Cardiac muscle cell (in vitro differentiated cells and primary cell): ENCODE results near the gene SLFN5. TPM values are rescaled to one million over a fixed set of nuclear protein-coding genes. Genes with fewer than 3 reads are reported as not detected.

Experiments used
- DNase-seq, 2 donors: peaks; one replicate each; pipeline versions ENCODE4 v3.0.0 to v3.0.0-alpha.2; 2010 to 2017; ENCODE audit warnings: low read depth in 1 of 2, low spot score in 1 of 2
- H3K27ac ChIP-seq: fragments of 200-600 bp; sonication (generic); 2 replicates; pipeline ENCODE4 v1.5.1; 2016
- H3K27me3 ChIP-seq: fragments of 200-600 bp; sonication (generic); 2 replicates; pipeline ENCODE4 v1.6.0; 2016; ENCODE audit warnings: control low read depth
- H3K36me3 ChIP-seq: fragments of 200-600 bp; sonication (generic); 2 replicates; pipeline ENCODE4 v1.5.1; 2016; ENCODE audit warnings: control low read depth
- H3K4me1 ChIP-seq: fragments of 200-600 bp; sonication (generic); 2 replicates; pipeline ENCODE4 v1.8.1; 2017; ENCODE audit warnings: low read depth, mild to moderate bottlenecking, mixed run types
- H3K4me3 ChIP-seq: fragments of 200-600 bp; sonication (generic); 2 replicates; pipeline ENCODE4 v1.5.1; 2016; ENCODE audit warnings: mild to moderate bottlenecking
- H3K9me3 ChIP-seq: fragments of 200-600 bp; sonication (generic); 2 replicates; pipeline ENCODE4 v1.5.1; 2017; ENCODE audit warnings: low read depth, mild to moderate bottlenecking, control low read depth
- polyA plus RNA-seq: library from polyadenylated mRNA; unstranded; fragments of >200 nt; fragmentation: Nextera tagmentation; extraction: Ambion mirVana; gene quantifications from 2 replicates; pipeline ENCODE4 v1.2.1, GENCODE V29; 2016
- total RNA-seq: library from RNA; depleted of rRNA; stranded (reverse); fragments of >200 nt; gene quantifications from 2 replicates; pipeline ENCODE4 v1.2.3, GENCODE V29; 2016
- TF ChIP-seq, protein P1 (sequence below): IDR thresholded peaks from 2 replicates; pipeline ENCODE4 v1.5.1; 2012; ENCODE audit warnings: low read depth, mild to moderate bottlenecking, low read length

The SLFN5 gene
- total and polyA plus RNA-seq, 2 experiments from 2014 or later, result 2.7 to 8.3 TPM

DNA sequence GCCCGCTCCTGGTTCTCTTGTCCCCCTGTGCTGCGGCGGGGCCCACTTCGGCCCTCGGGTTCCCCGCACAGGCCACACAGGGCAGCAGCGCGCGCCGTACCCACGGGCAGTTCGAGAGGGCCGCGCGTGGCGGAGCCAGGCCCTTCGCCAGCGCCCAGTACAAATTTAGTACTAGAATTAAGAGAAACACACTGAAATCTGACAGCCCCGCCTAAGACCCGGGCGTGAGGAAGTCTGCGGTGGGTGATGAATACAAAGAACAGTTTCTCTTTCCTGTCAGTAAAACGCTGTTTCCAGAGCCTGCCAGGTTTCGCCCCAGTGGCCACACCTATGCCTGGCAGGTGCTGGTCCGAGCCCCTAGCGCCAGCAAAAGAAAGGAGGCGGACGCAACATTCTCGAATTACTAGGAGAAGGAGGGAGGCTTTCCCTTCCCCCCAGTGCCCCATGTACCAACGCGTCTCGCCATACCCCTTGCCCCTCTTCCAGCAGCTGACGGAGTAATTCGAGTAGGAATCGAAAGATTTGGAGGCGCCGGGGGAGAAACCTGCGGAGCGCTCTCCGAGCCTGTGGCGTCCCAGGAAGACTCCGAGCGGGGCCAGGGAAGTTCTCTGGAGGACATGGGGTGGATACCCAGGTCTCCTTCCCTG is 591 bp upstream of the SLFN5 start:
- Histone ChIP-seq H3K36me3 (no peaks in the 10 kb centered on the region), H3K27me3 (no peaks in the 10 kb centered on the region), H3K27ac (peak overlapping the region; percentile 92), H3K4me3 (peak overlapping the region; percentile 63), H3K4me1 (peaks cover 18% of the 10 kb centered on the region), H3K9me3 (no peaks in the 10 kb centered on the region)
- DNase-seq, result peak; percentile 40 to 73
- TF ChIP-seq, protein P1, sequence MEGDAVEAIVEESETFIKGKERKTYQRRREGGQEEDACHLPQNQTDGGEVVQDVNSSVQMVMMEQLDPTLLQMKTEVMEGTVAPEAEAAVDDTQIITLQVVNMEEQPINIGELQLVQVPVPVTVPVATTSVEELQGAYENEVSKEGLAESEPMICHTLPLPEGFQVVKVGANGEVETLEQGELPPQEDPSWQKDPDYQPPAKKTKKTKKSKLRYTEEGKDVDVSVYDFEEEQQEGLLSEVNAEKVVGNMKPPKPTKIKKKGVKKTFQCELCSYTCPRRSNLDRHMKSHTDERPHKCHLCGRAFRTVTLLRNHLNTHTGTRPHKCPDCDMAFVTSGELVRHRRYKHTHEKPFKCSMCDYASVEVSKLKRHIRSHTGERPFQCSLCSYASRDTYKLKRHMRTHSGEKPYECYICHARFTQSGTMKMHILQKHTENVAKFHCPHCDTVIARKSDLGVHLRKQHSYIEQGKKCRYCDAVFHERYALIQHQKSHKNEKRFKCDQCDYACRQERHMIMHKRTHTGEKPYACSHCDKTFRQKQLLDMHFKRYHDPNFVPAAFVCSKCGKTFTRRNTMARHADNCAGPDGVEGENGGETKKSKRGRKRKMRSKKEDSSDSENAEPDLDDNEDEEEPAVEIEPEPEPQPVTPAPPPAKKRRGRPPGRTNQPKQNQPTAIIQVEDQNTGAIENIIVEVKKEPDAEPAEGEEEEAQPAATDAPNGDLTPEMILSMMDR, result peak; percentile 7

DNA sequence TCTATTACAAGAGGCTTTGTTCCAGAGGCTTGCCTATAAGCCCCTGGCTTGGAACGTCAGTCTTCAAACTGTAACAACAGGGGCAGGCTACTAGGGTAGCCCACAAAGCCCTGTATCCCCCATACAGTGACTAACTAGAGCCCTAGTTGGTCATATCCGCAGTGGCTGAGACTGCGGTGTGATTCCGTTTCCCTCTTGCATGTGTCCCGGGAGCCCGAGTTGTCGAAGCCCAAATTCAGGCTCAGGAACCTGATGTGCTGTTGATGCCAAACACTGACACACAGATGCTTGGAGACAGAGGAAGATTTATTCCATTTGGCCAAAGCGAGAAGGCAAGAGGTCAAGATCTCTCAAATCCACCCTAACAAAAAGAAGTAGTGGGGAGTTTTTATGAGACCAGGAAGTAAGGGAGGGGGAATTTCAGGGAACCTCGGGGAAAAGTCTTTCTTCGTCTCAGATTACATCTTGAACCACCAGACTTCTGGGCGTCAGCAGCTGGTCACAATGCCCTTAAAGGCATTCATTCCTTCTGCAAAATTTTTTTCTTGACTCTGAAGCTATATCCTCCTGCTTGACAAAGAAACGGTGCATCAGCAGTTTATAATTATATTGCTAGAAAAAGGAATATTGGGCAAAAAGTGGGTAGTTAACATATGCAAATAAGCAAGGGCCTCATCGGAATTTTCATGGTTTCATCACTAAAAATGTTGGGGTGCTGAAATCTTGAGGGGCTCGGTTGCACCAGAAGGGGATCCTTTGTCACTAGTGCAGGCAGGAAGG is 879 bp downstream of the SLFN5 start:
- Histone ChIP-seq H3K9me3 (no peaks in the 10 kb centered on the region), H3K4me3 (peak overlapping the region; percentile 63), H3K36me3 (no peaks in the 10 kb centered on the region), H3K27me3 (no peaks in the 10 kb centered on the region), H3K4me1 (peaks cover 18% of the 10 kb centered on the region), H3K27ac (peak overlapping the region; percentile 92)
- DNase-seq, result peak; percentile 38 to 63
- TF ChIP-seq, protein P1, result no peak

DNA sequence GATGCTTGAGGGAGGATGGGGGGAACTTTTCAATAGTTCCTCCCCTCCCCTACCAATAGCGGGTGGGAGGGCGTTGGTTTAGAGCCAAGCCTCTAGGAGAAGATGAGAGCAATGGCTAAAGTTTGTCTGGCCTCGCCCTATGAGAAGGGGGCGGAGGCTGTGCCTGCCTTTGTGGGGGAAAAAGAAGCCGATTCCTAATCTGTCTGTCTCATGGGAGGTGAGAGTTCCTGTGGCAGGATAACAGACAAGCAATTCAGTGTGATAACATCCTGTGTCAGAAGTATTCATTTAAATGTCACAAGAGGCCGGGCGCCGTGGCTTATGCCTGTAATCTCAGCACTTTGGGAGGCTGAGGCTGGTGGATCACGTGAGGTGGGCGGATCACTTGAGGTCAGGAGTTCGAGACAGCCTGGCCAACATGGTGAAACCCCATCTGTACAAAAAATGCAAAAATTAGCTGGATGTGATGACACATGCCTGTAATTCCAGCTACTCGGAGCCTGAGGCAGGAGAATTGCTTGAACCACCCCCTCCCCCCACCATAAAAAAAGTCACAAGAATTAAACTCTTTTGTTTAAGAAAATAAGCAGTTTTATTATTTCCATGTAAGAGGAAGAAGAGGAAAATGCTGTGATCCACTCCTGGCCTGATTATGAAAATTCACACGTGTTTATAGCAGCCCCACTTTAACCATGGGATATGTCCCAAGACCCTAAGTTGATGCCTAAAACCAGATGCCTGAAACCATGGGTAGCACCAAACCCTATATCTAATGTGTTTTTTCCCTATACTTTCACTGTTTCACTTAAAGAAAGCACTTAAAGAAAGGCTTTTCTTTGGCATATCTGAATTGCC is 1.7 kb downstream of the SLFN5 start:
- TF ChIP-seq, protein P1, result no peak
- Histone ChIP-seq H3K4me1 (peaks cover 18% of the 10 kb centered on the region), H3K27me3 (no peaks in the 10 kb centered on the region), H3K4me3 (peak overlapping the region; percentile 63), H3K36me3 (no peaks in the 10 kb centered on the region), H3K27ac (no peak overlapping the region), H3K9me3 (no peaks in the 10 kb centered on the region)
- DNase-seq, result peak; percentile 16 to 90

DNA sequence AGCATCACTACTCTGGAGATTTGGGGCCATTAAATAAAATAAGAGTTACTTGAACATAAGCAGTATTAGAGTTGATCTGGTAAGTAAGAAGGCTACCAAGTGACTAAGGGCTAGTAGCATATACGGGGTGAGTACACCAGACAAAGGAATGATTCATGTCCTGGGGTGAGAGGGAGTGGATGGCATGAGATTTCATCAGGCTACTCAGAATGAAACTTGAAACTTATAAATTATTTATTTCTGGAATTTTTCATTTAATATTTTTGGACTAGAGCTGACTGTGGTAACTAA is 2.3 kb downstream of the SLFN5 start:
- DNase-seq, result peak in 1 of 2 donors; percentile 91
- Histone ChIP-seq H3K27ac (no peak overlapping the region), H3K9me3 (no peaks in the 10 kb centered on the region), H3K27me3 (no peaks in the 10 kb centered on the region), H3K4me1 (peaks cover 18% of the 10 kb centered on the region), H3K36me3 (no peaks in the 10 kb centered on the region), H3K4me3 (no peak overlapping the region)
- TF ChIP-seq, protein P1, result no peak

DNA sequence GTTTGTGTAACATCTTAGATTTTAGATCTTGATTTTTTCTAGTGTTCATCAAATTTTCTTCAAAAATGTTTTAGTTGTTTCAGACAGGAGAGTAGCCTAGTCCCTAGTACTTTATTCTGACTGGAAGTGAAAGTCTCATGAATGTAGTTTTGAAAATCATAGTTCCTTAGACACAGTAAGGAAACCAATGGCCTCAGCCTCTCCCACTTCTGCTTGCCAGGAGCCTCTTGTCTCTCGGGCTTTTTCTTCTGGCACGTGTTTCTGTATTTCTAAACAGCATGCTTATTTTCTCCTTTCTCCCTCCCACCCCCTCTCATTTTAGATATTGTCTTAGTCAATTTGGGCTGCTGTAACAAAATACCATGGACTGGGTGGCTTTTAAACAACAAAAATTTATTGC is 9.8 kb downstream of the SLFN5 start:
- Histone ChIP-seq H3K4me1 (no peaks in the 10 kb centered on the region), H3K4me3 (no peak overlapping the region), H3K9me3 (no peaks in the 10 kb centered on the region), H3K27ac (no peak overlapping the region), H3K36me3 (no peaks in the 10 kb centered on the region), H3K27me3 (no peaks in the 10 kb centered on the region)
- DNase-seq, result peak in 1 of 2 donors; percentile 51
- TF ChIP-seq, protein P1, result no peak
